MCF 10A (cell line): ENCODE measurements around the gene SRRM2. TPM values are rescaled to one million over a fixed set of nuclear protein-coding genes. Genes with fewer than 3 reads are reported as not detected.

Experiments
- BruUV-seq: library from RNA; stranded (reverse); fragments of 400-500 nt; replicated peaks from 2 replicates; lab custom pipeline; 2021; lab: Mats Ljungman, UMichigan
- CTCF ChIA-PET: fragments of 300-600 bp; sonication (Branson Sonifier 250); formaldehyde crosslinking; extraction: SDS; loops from one replicate; lab custom pipeline; 2021; ENCODE audit warnings: antibody characterized with exemption, inconsistent platforms; lab: Yijun Ruan, JAX
- POLR2A ChIA-PET: fragments of 300-600, 350-650 bp; sonication (Branson Sonifier 250); formaldehyde crosslinking; extraction: SDS; loops from one replicate; lab custom pipeline; 2020; ENCODE audit warnings: antibody characterized with exemption, inconsistent platforms; lab: Yijun Ruan, JAX
- DNase-seq: peaks from one replicate; pipeline ENCODE4 v3.0.0-alpha.2; 2018; ENCODE audit not compliant: unreplicated experiment
- H3K27ac Mint-ChIP-seq: one replicate; pipeline ENCODE4 v1.8.0; 2022; ENCODE audit warnings: mild to moderate bottlenecking, low read depth, mixed read lengths; ENCODE audit not compliant: unreplicated experiment
- H3K27me3 Mint-ChIP-seq: one replicate; pipeline ENCODE4 v1.8.0; 2022; ENCODE audit warnings: mixed read lengths; ENCODE audit not compliant: insufficient read depth, unreplicated experiment
- H3K36me3 Mint-ChIP-seq: one replicate; pipeline ENCODE4 v1.8.0; 2022; ENCODE audit warnings: mild to moderate bottlenecking, moderate library complexity, mixed read lengths; ENCODE audit not compliant: insufficient read depth, unreplicated experiment
- H3K4me1 Mint-ChIP-seq: one replicate; pipeline ENCODE4 v1.8.0; 2022; ENCODE audit warnings: mixed read lengths; ENCODE audit not compliant: insufficient read depth, unreplicated experiment
- H3K4me3 Mint-ChIP-seq: one replicate; pipeline ENCODE4 v1.8.0; 2022; ENCODE audit warnings: mild to moderate bottlenecking, moderate library complexity, mixed read lengths; ENCODE audit not compliant: unreplicated experiment
- H3K9me3 Mint-ChIP-seq: one replicate; pipeline ENCODE4 v1.8.0; 2022; ENCODE audit warnings: mixed read lengths; ENCODE audit not compliant: unreplicated experiment
- CTCF ChIP-seq: fragments of 200-600 bp; IDR thresholded peaks from one replicate; pipeline ENCODE4 v1.8.0; 2022; ENCODE audit warnings: antibody characterized with exemption, mild to moderate bottlenecking; ENCODE audit not compliant: unreplicated experiment
- intact Hi-C: fragments of 100-400 bp; cut with micrococcal nuclease; formaldehyde crosslinking; loops from 2 replicates; pipeline ENCODE4 v1.14.1; 2022
- total RNA-seq: library from RNA; stranded (reverse); gene quantifications from 2 replicates; pipeline ENCODE4 v1.2.3, GENCODE V29; 2022

SRRM2 gene
- total RNA-seq, 1 experiment from 2014 or later, result 779 TPM

GRCh38 chr16:2726923-2727322, 25.5 kb upstream of the SRRM2 start:
- H3K4me1 Mint-ChIP-seq, result peaks cover 6% of the 10 kb centered on the region
- H3K27ac Mint-ChIP-seq, result no peak overlapping the region
- intact Hi-C loops, result no loop called here
- ChIA-PET CTCF (no interaction called here), POLR2A (interaction anchor here (0.6 to 2.1 kb wide), 4 partner anchors 11 to 1753 kb away, joined by 3 to 5 read pairs (median 3); partner anchors contain the start of gene SRRM2)
- no peak overlapping the region for H3K4me3 Mint-ChIP-seq
- no peak for TF ChIP-seq CTCF
- H3K9me3 Mint-ChIP-seq, result no peaks in the 10 kb centered on the region
- H3K36me3 Mint-ChIP-seq, result no peaks in the 10 kb centered on the region
- DNase-seq, result no peak
- no peaks in the 10 kb centered on the region for H3K27me3 Mint-ChIP-seq
- no TSS peak for BruUV-seq

GRCh38 chr16:2728034-2728433, 24.4 kb upstream of the SRRM2 start:
- Mint-ChIP-seq H3K9me3 (no peaks in the 10 kb centered on the region), H3K27ac (no peak overlapping the region), H3K4me1 (peaks cover 4% of the 10 kb centered on the region), H3K36me3 (no peaks in the 10 kb centered on the region), H3K27me3 (no peaks in the 10 kb centered on the region), H3K4me3 (no peak overlapping the region)
- no peak for DNase-seq
- intact Hi-C loops, result no loop called here
- ChIA-PET POLR2A (interaction anchor here (0.6 to 2.1 kb wide), 4 partner anchors 10 to 41 kb away, joined by 3 to 5 read pairs (median 3); partner anchors contain the start of gene SRRM2), CTCF (interaction anchor here (0.8 to 1.4 kb wide), 2 partner anchors 12 to 168 kb away, joined by 3 read pairs; no protein-coding TSS in a partner anchor)
- no peak for TF ChIP-seq CTCF
- BruUV-seq, result no TSS peak

- no peak overlapping the region for H3K27ac Mint-ChIP-seq
- no peak for DNase-seq
- ChIA-PET POLR2A (no interaction called here), CTCF (interaction anchor here (0.6 kb wide), 1 partner anchor 18 kb away, joined by 3 read pairs; no protein-coding TSS in a partner anchor)
- H3K4me3 Mint-ChIP-seq, result no peak overlapping the region
- no peaks in the 10 kb centered on the region for H3K9me3 Mint-ChIP-seq
- no peaks in the 10 kb centered on the region for H3K27me3 Mint-ChIP-seq
- BruUV-seq, result no TSS peak
- no peaks in the 10 kb centered on the region for H3K36me3 Mint-ChIP-seq
- TF ChIP-seq CTCF, result no peak
- H3K4me1 Mint-ChIP-seq, result no peaks in the 10 kb centered on the region
- intact Hi-C loops, result no loop called here
These were observed 17.5 kb upstream of the SRRM2 start for GRCh38 chr16:2734844-2735515.

- Mint-ChIP-seq H3K4me1 (peaks cover 6% of the 10 kb centered on the region), H3K27ac (no peak overlapping the region), H3K9me3 (no peaks in the 10 kb centered on the region), H3K4me3 (no peak overlapping the region), H3K27me3 (no peaks in the 10 kb centered on the region), H3K36me3 (no peaks in the 10 kb centered on the region)
- intact Hi-C loops, result no loop called here
- no TSS peak for BruUV-seq
- ChIA-PET POLR2A (interaction anchor here (0.6 to 1.1 kb wide), 4 partner anchors 14 to 54 kb away, joined by 3 to 5 read pairs (median 3); partner anchors contain the start of genes KCTD5 and SRRM2), CTCF (no interaction called here)
- TF ChIP-seq CTCF, result no peak
- no peak for DNase-seq
These were observed 15.8 kb upstream of the SRRM2 start for GRCh38 chr16:2736476-2737237.
